ENCODE data around the gene SAV1. TPM values are rescaled to one million over a fixed set of nuclear protein-coding genes. Genes with fewer than 3 reads are reported as not detected.
"Not testable (repeated sequence)": the region's sequence is repeated elsewhere in the genome, so short reads cannot be mapped to it uniquely, and the experiment has no call there.

SAV1 gene
- total RNA-seq, 1 donor from 2014 or later = 11.6 TPM

DNA sequence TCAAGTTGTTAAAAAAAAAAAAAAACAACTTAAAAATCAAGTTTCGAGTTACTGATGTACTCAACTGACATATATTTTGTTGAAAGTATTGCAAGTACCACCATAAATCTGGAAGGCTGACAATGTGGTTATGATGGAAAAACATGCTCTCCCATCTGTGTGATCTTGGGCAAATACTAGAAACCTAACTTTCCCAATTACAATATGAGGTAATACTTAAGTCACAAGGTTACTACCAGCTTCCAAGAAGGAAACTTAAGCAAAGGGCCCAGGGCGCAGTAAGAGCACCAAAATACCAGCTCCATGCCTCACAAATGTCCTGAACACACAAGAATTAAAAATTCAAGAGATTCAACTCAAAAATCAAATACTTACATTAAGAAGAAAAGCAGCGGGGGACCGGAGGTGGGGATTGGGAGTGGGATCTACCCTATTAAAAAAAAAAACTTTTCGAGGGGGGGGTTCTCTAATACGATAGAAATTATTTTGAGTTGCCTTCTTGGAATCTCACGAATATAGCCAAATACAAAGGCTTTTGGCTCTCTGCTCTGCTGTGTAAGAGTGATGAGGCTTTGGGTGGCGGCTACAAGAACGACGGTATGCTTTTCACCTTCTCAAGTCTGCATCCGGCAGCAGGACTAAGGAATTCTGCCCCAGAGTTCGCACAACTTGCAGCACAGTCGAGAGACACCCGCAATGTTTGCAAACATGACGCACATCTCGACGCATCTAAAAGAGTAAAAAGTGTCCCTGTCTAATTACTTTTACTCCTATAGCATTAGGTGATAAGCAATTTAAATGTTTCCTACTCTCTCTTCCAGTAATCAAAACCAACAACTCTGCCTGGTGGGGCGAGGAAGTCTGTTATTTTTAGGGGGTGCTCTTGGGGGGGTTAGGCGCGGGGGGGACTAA, 1.1 kb downstream of the SAV1 start:
- H3K36me3 Mint-ChIP-seq (ENCODE audit: unreplicated experiment) = no peaks in the 10 kb centered on the region
- no peaks in the 10 kb centered on the region for H3K27me3 Mint-ChIP-seq (ENCODE audit: unreplicated experiment)
- peak overlapping the region; percentile 86 for H3K4me3 Mint-ChIP-seq (ENCODE audit: unreplicated experiment)
- TF ChIP-seq, protein P1, sequence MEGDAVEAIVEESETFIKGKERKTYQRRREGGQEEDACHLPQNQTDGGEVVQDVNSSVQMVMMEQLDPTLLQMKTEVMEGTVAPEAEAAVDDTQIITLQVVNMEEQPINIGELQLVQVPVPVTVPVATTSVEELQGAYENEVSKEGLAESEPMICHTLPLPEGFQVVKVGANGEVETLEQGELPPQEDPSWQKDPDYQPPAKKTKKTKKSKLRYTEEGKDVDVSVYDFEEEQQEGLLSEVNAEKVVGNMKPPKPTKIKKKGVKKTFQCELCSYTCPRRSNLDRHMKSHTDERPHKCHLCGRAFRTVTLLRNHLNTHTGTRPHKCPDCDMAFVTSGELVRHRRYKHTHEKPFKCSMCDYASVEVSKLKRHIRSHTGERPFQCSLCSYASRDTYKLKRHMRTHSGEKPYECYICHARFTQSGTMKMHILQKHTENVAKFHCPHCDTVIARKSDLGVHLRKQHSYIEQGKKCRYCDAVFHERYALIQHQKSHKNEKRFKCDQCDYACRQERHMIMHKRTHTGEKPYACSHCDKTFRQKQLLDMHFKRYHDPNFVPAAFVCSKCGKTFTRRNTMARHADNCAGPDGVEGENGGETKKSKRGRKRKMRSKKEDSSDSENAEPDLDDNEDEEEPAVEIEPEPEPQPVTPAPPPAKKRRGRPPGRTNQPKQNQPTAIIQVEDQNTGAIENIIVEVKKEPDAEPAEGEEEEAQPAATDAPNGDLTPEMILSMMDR (IDR thresholded peaks at IDR 0.05; ENCODE audit: partially characterized antibody, unreplicated experiment) = no peak
- no peaks in the 10 kb centered on the region for H3K9me3 Mint-ChIP-seq (ENCODE audit: unreplicated experiment)
- H3K4me1 Mint-ChIP-seq (ENCODE audit: low read depth, unreplicated experiment) = peaks cover 5% of the 10 kb centered on the region
- peak overlapping the region; percentile 26 for H3K27ac Mint-ChIP-seq (ENCODE audit: unreplicated experiment)
- no peak for DNase-seq

DNA sequence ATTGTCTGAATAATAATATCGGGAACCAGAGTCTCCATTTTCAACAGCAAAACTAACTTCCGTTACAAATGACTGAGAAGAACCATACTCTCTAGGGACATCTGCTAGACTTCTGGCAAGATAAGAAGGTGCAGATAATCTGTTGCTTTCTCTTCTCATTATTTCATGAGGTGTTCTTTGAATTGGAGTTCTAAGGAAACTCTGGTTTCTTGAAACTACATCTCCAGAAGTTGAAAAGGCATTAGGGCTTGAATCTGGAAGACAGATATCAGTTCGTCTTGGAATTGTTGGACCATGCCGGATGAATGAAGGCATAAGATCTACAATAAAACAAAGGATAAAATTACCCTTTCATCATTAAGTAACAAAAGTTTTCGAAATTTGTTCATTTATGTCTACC, 2.8 kb downstream of the SAV1 start:
- DNase-seq; H3K9me3 Mint-ChIP-seq (ENCODE audit: unreplicated experiment); H3K4me3 Mint-ChIP-seq (ENCODE audit: unreplicated experiment); H3K27ac Mint-ChIP-seq (ENCODE audit: unreplicated experiment); H3K36me3 Mint-ChIP-seq (ENCODE audit: unreplicated experiment); H3K27me3 Mint-ChIP-seq (ENCODE audit: unreplicated experiment); H3K4me1 Mint-ChIP-seq (ENCODE audit: low read depth, unreplicated experiment): not testable (repeated sequence)

GRCh38 chr14:50664579-50664978, 3.5 kb downstream of the SAV1 start:
- not testable (repeated sequence) for H3K27ac Mint-ChIP-seq (ENCODE audit: unreplicated experiment); H3K27me3 Mint-ChIP-seq (ENCODE audit: unreplicated experiment); H3K9me3 Mint-ChIP-seq (ENCODE audit: unreplicated experiment); H3K4me1 Mint-ChIP-seq (ENCODE audit: low read depth, unreplicated experiment); H3K4me3 Mint-ChIP-seq (ENCODE audit: unreplicated experiment); DNase-seq
- peaks cover 14% of the 10 kb centered on the region for H3K36me3 Mint-ChIP-seq (ENCODE audit: unreplicated experiment)

- Mint-ChIP-seq H3K36me3 (ENCODE audit: unreplicated experiment) (peaks cover 14% of the 10 kb centered on the region), H3K4me1 (ENCODE audit: low read depth, unreplicated experiment) (no peaks in the 10 kb centered on the region), H3K9me3 (ENCODE audit: unreplicated experiment) (no peaks in the 10 kb centered on the region), H3K27ac (ENCODE audit: unreplicated experiment) (no peak overlapping the region), H3K27me3 (ENCODE audit: unreplicated experiment) (no peaks in the 10 kb centered on the region), H3K4me3 (ENCODE audit: unreplicated experiment) (no peak overlapping the region)
- TF ChIP-seq, protein P1 (IDR thresholded peaks at IDR 0.05; ENCODE audit: partially characterized antibody, unreplicated experiment) = no peak
- no peak for DNase-seq
Measured at GRCh38 chr14:50659327-50659974, 8.7 kb downstream of the SAV1 start.

- Mint-ChIP-seq H3K27ac (ENCODE audit: unreplicated experiment) (no peak overlapping the region), H3K4me3 (ENCODE audit: unreplicated experiment) (no peak overlapping the region), H3K27me3 (ENCODE audit: unreplicated experiment) (no peaks in the 10 kb centered on the region), H3K9me3 (ENCODE audit: unreplicated experiment) (no peaks in the 10 kb centered on the region), H3K36me3 (ENCODE audit: unreplicated experiment) (peaks cover 14% of the 10 kb centered on the region), H3K4me1 (ENCODE audit: low read depth, unreplicated experiment) (no peaks in the 10 kb centered on the region)
- no peak for DNase-seq
- TF ChIP-seq, protein P1 (IDR thresholded peaks at IDR 0.05; ENCODE audit: partially characterized antibody, unreplicated experiment) = no peak
Measured at GRCh38 chr14:50658203-50658602, 9.9 kb downstream of the SAV1 start.

GRCh38 chr14:50657753-50658152, 10.4 kb downstream of the SAV1 start:
- Mint-ChIP-seq H3K36me3 (ENCODE audit: unreplicated experiment) (peaks cover 14% of the 10 kb centered on the region), H3K27me3 (ENCODE audit: unreplicated experiment) (no peaks in the 10 kb centered on the region)

More at GRCh38 chr14:50657753-50658152, 10.4 kb downstream of the SAV1 start:
- TF ChIP-seq, protein P1 (IDR thresholded peaks at IDR 0.05; ENCODE audit: partially characterized antibody, unreplicated experiment) = no peak
- Mint-ChIP-seq H3K4me3 (ENCODE audit: unreplicated experiment) (no peak overlapping the region), H3K27ac (ENCODE audit: unreplicated experiment) (no peak overlapping the region), H3K9me3 (ENCODE audit: unreplicated experiment) (no peaks in the 10 kb centered on the region), H3K4me1 (ENCODE audit: low read depth, unreplicated experiment) (no peaks in the 10 kb centered on the region)
- DNase-seq = no peak

All from glutamatergic neuron (in vitro differentiated cells).